ENCODE data around the gene THOC2.
A peak's percentile ranks its signal among the peaks of the same experiment; 100 is the strongest.
"Not testable (repeated sequence)": the region's sequence is repeated elsewhere in the genome, so short reads cannot be mapped to it uniquely, and the experiment has no call there.

Gene THOC2

GRCh38 chrX:123663720-123664119 lies 69.1 kb downstream of the THOC2 start:
- DNase-seq, result not testable (repeated sequence)

DNA sequence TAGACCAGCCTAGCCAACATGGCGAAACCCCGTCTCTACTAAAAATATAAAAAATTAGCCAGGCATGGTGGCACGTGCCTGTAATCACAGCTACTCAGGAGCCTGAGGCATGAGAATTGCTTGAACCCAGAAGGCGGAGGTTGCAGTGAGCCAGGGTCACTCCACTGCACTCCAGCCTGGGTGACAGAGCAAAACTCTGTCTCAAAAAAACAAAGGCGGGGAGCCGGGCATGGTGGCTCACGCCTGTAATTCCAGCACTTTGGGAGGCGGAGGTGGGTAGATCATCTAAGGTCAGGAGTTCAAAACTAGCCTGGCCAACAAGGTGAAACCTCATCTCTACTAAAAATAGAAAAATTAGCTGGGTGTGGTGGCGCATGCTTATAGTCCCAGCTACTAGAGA lies 76.3 kb downstream of the THOC2 start:
- DNase-seq, result not testable (repeated sequence)

GRCh38 chrX:123648811-123649181 lies 84.1 kb downstream of the THOC2 start:
- DNase-seq, result not testable (repeated sequence)

DNA sequence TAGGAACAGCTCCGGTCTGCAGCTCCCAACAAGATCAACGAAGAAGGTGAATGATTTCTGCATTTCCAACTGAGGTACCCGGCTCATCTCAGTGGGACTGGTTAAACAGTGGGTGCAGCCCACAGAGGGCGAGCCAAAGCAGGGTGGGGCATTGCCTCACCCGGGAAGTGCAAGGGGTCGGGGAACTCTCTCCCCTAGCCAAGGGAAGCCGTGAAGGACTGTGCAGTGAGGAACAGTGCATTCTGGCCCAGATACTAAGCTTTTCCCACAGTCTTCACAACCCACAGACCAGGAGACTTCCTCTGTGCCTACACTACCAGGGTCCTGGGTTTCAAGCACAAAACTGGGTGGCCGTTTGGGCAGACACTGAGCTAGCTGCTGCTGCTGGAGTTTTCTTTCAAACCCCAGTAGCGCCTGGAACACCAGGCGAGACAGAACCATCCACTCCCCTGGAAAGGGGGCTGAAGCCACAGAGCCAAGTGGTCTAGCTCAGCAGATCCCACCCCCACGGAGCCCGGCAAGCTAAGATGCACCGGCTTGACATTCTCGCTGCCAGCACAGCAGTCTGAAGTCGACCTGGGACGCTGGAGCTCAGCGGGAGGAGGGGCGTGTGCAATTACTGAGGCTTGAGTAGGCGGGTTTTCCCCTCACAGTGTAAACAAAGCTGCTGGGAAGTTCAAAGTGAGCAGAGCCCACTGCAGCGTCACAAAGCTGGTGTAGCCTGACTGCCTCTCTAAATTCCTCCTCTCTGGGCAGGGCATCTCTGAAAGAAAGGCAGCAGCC lies 84.6 kb downstream of the THOC2 start:
- peak; percentile 0 to 3 for DNase-seq

DNA sequence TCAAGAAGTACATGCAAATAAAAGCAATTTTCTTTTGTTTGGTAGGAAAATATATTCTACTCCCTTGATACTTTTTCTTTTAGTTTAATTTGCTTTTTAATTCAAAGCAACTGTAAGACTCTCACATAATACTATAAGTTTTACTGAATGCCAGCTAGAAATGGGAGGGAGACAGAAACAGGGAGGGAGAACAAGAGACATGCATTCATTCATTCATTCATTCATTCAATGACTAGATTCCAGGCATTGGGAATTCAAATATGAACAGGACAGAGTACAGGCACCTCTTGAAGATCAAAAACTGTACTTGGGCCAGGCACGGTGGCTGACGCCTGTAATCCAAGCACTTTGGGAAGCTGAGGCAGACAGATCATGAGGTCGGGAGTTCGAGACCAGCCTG lies 85.6 kb downstream of the THOC2 start:
- DNase-seq, result no peak

DNA sequence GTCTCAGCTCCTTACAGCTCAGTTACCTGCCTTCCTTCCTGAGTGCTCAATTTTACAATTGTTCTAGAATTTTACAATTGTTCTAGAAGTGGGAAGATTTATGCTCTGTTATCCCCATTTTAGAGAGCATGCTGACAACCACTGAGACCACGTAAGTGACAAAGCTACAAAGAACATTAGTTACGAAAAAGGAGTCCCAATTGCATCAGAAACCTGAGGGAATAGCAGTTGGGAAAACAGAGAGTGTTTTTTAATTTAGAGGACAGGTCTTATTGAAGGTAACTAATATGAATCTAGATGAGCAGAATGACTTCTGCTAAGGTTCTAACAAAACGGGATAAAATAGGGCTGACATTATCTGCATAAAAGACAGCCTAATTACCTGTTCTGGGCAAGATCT lies 103.3 kb downstream of the THOC2 start:
- no peak for DNase-seq

DNA sequence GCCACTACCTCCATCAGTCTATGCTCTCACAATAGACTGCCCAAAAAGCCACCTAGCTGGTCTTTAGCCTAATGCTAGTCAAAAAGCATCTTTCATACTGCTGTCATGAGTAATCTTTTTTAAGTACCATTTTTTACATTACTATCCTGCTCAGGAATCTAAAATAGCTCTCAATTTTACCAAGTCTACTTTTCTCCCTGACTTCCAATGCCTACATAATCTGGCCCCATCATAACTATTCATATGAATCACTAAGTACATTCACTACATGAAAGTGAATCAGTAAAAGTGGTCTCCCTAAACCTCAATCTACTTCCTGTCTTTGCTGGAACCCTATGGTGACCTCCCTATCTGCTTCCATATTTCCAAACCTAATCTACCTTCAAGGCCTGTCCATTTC lies 105.9 kb downstream of the THOC2 start:
- DNase-seq, result no peak

DNA sequence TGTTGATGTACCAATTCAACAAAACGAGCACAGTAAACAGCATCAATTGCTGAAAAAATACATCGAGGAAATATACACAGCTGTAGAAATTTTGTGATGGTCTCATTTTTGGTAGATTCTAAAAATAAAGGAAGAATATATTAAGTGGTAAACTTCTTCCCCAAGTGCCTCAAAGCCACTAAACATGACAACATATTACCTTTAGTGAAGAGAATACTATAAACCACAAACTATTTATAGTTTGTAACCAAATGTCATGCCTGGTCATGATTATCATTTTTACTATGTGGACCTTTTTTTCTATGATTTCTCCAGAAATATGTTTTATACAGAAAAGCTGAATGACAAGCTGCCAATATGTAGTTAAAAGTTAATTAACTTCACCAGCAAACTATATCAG lies 106.9 kb downstream of the THOC2 start:
- DNase-seq, result no peak

- DNase-seq, result no peak
Measured at GRCh38 chrX:123625477-123625876, 107.4 kb downstream of the THOC2 start.

DNA sequence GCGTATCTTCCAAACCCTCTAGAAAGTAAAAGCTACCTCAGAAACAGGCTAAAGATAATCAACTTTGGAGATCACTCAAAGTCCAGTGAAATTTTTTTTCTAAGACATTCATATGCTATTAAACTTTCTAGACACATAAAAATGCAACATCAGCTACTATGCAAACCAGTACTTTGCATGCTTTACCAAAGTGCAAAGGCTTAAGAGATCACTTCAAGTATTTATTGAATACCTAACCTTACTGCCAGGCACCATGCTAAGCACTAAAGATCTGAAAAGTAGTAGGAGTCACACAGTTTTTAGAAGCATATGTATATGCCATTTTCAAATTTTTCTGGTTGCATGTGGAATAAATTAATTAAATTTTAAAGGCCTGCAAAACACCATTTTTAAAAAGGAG lies 115.8 kb downstream of the THOC2 start:
- no peak for DNase-seq

GRCh38 chrX:123610915-123611314 lies 121.9 kb downstream of the THOC2 start:
- DNase-seq, result no peak

DNA sequence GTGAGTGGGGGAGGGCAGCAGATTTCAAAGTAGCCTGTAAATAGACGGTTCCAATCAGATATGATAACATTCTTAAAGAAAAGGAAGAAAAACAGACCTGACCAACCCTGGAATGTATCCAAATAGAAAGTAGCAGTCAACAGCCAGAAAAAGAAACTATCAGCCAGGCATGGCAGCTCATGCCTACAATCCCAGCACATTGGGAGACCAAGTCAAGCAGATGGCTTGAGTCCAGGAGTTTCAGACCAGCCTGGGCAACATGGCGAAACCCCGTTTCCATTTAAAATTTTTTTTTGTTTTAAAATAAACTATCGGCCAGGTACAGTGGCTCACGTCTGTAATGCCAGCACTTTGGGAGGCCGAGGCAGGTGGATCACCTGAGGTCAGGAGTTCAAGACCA lies 125.0 kb downstream of the THOC2 start:
- DNase-seq, result no peak

DNA sequence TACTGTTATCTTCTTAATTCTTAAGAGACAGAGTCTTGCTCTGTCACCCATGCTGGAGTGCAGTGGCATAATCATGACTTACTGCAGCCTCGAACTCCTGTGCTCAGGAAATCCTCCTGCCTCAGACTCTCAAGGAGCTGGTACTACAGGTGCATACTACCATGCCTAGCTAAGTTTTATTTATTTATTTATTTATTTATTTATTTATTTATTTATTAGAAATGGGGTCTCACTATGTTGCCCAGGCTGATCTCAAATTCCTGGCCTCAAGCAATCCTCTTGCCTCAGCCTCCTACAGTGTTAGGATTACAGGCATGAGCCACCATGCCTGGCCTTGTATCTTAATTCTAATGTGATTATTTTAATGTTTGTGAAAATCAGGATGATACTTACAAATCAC lies 125.6 kb downstream of the THOC2 start:
- no peak for DNase-seq

GRCh38 chrX:123603491-123603890 lies 129.4 kb downstream of the THOC2 start:
- no peak for DNase-seq

DNA sequence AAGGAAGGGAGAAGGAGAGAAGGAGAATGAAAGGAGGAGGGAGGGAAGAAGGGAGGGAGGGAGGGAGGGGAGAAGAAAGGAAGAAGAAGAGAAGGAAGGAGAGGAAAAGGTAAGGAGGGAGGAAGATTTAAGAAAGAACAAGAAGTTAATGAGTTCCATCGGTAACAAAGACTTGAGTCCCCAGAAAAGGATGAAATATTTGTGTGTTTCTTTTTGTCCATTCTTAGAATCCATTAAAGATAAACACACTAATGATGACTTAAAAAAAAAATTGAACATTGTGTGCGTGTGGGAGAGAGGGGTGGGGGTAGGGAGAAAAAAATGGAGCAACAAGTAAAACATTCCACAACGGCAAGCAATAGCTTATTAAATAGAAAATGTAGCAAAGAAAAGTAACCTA lies 131.4 kb downstream of the THOC2 start:
- no peak for DNase-seq

- DNase-seq, result no peak
Measured at GRCh38 chrX:123600181-123600580, 132.7 kb downstream of the THOC2 start.

DNA sequence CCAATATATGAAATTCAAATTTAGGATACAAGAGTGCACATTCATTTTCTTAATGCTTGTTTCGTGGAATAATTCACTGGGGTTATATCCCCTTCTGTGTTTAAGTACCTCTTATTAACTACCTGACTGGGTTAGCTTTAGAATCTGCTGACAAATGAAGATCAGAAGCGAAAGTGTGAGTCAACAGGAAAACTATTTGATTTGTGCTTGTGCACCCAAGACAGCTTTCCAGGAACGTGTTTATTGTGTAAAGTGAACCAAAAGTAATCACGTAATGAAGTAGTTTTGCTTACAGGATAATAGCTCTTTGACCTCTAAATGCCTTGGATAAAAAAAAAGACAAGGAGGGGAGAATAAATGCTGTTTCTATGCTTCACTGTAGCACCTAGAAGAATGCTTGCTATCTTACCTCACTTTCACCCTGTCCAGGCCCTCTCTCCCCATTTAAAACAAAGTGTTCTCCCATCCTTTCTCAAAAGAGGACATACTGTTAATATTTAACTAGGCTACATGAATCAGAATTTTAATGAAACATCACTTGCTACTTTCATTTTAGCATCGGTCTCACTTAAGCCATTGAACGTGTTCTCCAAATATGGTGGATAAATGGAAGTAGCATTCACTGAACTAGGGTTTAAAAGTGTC lies 141.9 kb downstream of the THOC2 start:
- no peak for DNase-seq

- DNase-seq, result no peak
Measured at GRCh38 chrX:123588723-123589122, 144.1 kb downstream of the THOC2 start.

- DNase-seq, result no peak
Measured at GRCh38 chrX:123581586-123581985, 151.3 kb downstream of the THOC2 start.

GRCh38 chrX:123580792-123581191 lies 152.1 kb downstream of the THOC2 start:
- DNase-seq, result no peak

- not testable (repeated sequence) for DNase-seq
Measured at GRCh38 chrX:123574027-123574426, 158.8 kb downstream of the THOC2 start.

DNA sequence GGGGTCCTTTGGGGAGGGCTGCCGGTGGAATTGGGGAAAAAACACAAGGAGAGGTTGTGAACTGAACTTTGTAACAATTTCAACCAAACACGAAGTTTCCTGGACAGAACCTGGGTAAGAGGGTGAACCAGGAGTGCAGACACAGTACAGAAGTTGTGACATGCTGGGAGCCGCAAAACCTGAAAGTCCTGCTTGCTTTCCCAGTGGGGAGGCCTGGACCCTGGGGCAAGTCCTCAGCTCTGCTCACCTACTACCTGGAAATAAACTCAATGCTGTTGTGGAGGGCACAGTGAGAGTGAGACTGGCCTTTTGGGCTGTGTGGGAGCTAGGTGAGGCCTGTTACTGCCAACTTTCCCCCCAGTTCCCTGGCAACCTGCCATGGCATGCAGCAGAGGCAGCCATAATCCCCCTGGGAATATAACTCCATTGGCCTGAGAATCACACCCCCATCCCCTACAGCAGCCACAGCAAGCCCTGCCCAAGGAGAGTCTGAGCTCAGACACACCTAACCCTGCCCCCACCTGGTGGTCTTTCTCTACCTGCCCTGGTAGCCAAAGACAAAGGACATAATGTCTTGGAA lies 162.8 kb downstream of the THOC2 start:
- DNase-seq, result no peak

GRCh38 chrX:123563167-123563566 lies 169.7 kb downstream of the THOC2 start:
- DNase-seq, result no peak

Data from CD4-positive, alpha-beta T cell treated with Interferon alpha-2 for 1 hour (primary cell).